ENCODE measurements around the gene SFT2D2. TPM values are rescaled to one million over a fixed set of nuclear protein-coding genes. Genes with fewer than 3 reads are reported as not detected.

SFT2D2 gene
- total RNA-seq, 1 donor from 2014 or later: 42.9 TPM

DNA sequence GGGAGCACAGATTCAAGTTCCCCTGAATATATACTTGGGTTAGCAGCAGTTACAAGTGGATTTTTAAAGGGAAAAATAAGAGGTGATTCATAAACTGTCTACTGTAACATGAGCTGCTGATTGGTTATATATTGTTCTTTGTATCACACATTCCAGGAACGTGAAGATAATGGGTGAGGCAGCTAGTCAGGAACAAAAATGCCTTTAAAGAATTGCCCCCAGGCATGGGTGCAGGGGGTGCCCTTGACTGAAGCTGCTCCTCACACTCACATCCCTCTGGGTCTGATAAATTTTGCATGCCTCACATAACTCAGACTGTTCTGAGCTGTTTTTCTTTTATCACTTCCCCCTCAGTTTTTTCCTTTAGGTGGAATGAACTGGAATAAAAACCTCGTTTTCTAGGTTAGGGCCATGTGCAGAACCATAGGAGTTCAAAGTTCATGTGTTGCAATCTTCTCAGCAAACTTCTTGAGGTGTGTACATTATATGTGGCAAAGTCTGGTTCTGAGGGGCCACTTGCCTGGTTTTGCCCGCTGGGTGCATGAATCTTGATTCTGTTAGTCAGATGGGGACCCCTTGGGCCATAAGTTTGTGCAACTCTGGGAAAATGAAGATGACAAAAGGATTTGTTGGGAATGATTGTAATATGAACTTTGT lies 76.0 kb downstream of the SFT2D2 start:
- DNase-seq (ENCODE audit: extremely low read depth, low read depth, low spot score): no peak

Other genes with a start within 250 kb of the SFT2D2 start
- 19.9 and 24.2 TPM in 2 replicates for gene GPR161, start 89.1 kb upstream of the SFT2D2 start, total RNA-seq
- 32.0 and 34.1 TPM in 2 replicates for gene TIPRL, start 47.0 kb upstream of the SFT2D2 start, total RNA-seq
- gene TBX19, start 54.9 kb downstream of the SFT2D2 start, total RNA-seq: 1.1 and 1.2 TPM in 2 replicates

All from glomerular endothelial cell (primary cell).